Type B pancreatic cell (in vitro differentiated cells): ENCODE data around the gene YIF1A. TPM values are rescaled to one million over a fixed set of nuclear protein-coding genes. Genes with fewer than 3 reads are reported as not detected.

ENCODE experiments used
- DNase-seq: peaks from one replicate; pipeline ENCODE4 v3.0.0; 2021; ENCODE audit warnings: mixed read lengths; ENCODE audit not compliant: unreplicated experiment; ENCODE audit errors: extremely low spot score
- H3K27ac Mint-ChIP-seq: 2 replicates; pipeline ENCODE4 v1.8.0; 2021; ENCODE audit warnings: mild to moderate bottlenecking, mixed read lengths
- H3K27me3 Mint-ChIP-seq: 2 replicates; pipeline ENCODE4 v1.8.0; 2021; ENCODE audit warnings: mixed read lengths
- H3K36me3 Mint-ChIP-seq: 2 replicates; pipeline ENCODE4 v1.8.0; 2021; ENCODE audit warnings: mixed read lengths
- H3K4me1 Mint-ChIP-seq: one replicate; pipeline ENCODE4 v1.8.0; 2021; ENCODE audit warnings: mixed read lengths; ENCODE audit not compliant: unreplicated experiment
- H3K4me3 Mint-ChIP-seq: 2 replicates; pipeline ENCODE4 v1.8.0; 2021; ENCODE audit warnings: mild to moderate bottlenecking, mixed read lengths
- H3K9me3 Mint-ChIP-seq: 2 replicates; pipeline ENCODE4 v1.8.0; 2021; ENCODE audit warnings: mixed read lengths
- CTCF ChIP-seq: fragments of 200-600 bp; sonication (generic); conservative IDR thresholded peaks from 2 replicates; pipeline ENCODE4 v1.5.0; 2021; ENCODE audit warnings: antibody characterized with exemption, mild to moderate bottlenecking
- total RNA-seq: library from RNA; stranded (reverse); gene quantifications from 2 replicates; pipeline ENCODE4 v1.2.1, GENCODE V29; 2021; ENCODE audit warnings: low replicate concordance

Gene YIF1A
- total RNA-seq, 1 donor from 2014 or later: 87.0 TPM

GRCh38 chr11:66310324-66310723 lies 21.4 kb upstream of the YIF1A start:
- no peak for DNase-seq
- Mint-ChIP-seq H3K4me3 (no peak overlapping the region), H3K9me3 (no peaks in the 10 kb centered on the region), H3K27me3 (peaks cover 14% of the 10 kb centered on the region), H3K27ac (no peak overlapping the region), H3K4me1 (peaks cover 3% of the 10 kb centered on the region), H3K36me3 (no peaks in the 10 kb centered on the region)
- no peak for TF ChIP-seq CTCF

GRCh38 chr11:66309475-66309874 lies 20.5 kb upstream of the YIF1A start:
- Mint-ChIP-seq H3K9me3 (no peaks in the 10 kb centered on the region), H3K4me1 (no peaks in the 10 kb centered on the region), H3K4me3 (peak overlapping the region; percentile 45), H3K36me3 (no peaks in the 10 kb centered on the region), H3K27me3 (peaks cover 13% of the 10 kb centered on the region), H3K27ac (no peak overlapping the region)
- DNase-seq: no peak
- TF ChIP-seq CTCF: no peak

- TF ChIP-seq CTCF: no peak
- peaks cover 16% of the 10 kb centered on the region for H3K27me3 Mint-ChIP-seq
- H3K27ac Mint-ChIP-seq: no peak overlapping the region
These were observed 13.7 kb upstream of the YIF1A start for GRCh38 chr11:66302656-66303055.

GRCh38 chr11:66299186-66299585 lies 10.2 kb upstream of the YIF1A start:
- no peaks in the 10 kb centered on the region for H3K9me3 Mint-ChIP-seq
- H3K36me3 Mint-ChIP-seq: no peaks in the 10 kb centered on the region
- no peak overlapping the region for H3K27ac Mint-ChIP-seq
- H3K4me3 Mint-ChIP-seq: no peak overlapping the region
- H3K4me1 Mint-ChIP-seq: no peaks in the 10 kb centered on the region
- no peak for DNase-seq
- TF ChIP-seq CTCF: no peak
- peaks cover 20% of the 10 kb centered on the region for H3K27me3 Mint-ChIP-seq

More at GRCh38 chr11:66302656-66303055, 13.7 kb upstream of the YIF1A start:
- no peaks in the 10 kb centered on the region for H3K9me3 Mint-ChIP-seq
- no peak for DNase-seq
- H3K4me3 Mint-ChIP-seq: no peak overlapping the region
- no peaks in the 10 kb centered on the region for H3K4me1 Mint-ChIP-seq
- H3K36me3 Mint-ChIP-seq: no peaks in the 10 kb centered on the region

GRCh38 chr11:66297610-66298009 lies 8.7 kb upstream of the YIF1A start:
- no peak for DNase-seq
- H3K36me3 Mint-ChIP-seq: no peaks in the 10 kb centered on the region
- TF ChIP-seq CTCF: no peak
- H3K4me1 Mint-ChIP-seq: no peaks in the 10 kb centered on the region
- H3K27me3 Mint-ChIP-seq: peaks cover 35% of the 10 kb centered on the region
- H3K27ac Mint-ChIP-seq: no peak overlapping the region
- no peaks in the 10 kb centered on the region for H3K9me3 Mint-ChIP-seq
- H3K4me3 Mint-ChIP-seq: no peak overlapping the region
